Heart left ventricle (tissue), 13 donors: Measurements from ENCODE around the gene CPLX1.

Source experiments
- CTCF ChIP-seq, 12 donors: fragments of 200-600 bp; sonication (generic) in 4 of 12; IDR thresholded peaks; one replicate each; pipeline versions ENCODE4 v1.5.0 to v1.8.0; 2018 to 2022; ENCODE audit warnings: antibody characterized with exemption in 12 of 12, mild to moderate bottlenecking in 5 of 12
- POLR2A ChIP-seq, 2 donors: fragments of 450-650 bp; IDR thresholded peaks; one replicate each; pipeline ENCODE4 v1.6.1; 2017; ENCODE audit warnings: antibody characterized with exemption in 2 of 2, mild to moderate bottlenecking in 2 of 2, moderate library complexity in 2 of 2
- donor health status: ischemic (EF 13 %, LVEDD 7.1; RV severe dilation, severe dysfunction).
- donor health status: DM: no; HTN: yes; CAD: no.
- donor health status: DM: no; HTN: no; CAD: no.
- donor health status: ischemic (EF 25% LVEDD 6.9; RV normal size, moderate dysfunction).
- donor health status: ischemic (EF 25% LVEDD 5.7; RV mildly dilated, moderate dysfunction).
- donor health status: ischemic (EF 35%, LVEDD 5.7; RV mildly dilated, moderate dysfunction).
- donor health status: nonischemic (EF 11% LVEDD 7.7; RV severe dilation, severe dysfunction).
- donor health status: DM: yes; HTN: yes; CAD: no.
- donor health status: PGD.
- donor health status: ischemic (EF 29% LVEDD 5.4; RV normal size, mild dysfunction).
- donor health status: nonischemic (EF 23%, LVEDD 6.1; RV moderate dilation, normal function).

GRCh38 chr4:777520-778262 is 48.2 kb downstream of the CPLX1 start:
- TF ChIP-seq CTCF (IDR thresholded peaks at IDR 0.05) (no peak), POLR2A (IDR thresholded peaks at IDR 0.05) (no peak)
